OCI-LY7 (cell line): ENCODE data around the gene FRMPD1.

Source experiments
- CTCF ChIP-seq: fragments of 200-600 bp; sonication (generic); conservative IDR thresholded peaks from 2 replicates; pipeline ENCODE4 v1.5.1; 2014; ENCODE audit warnings: mild to moderate bottlenecking, antibody characterized with exemption, low read length, moderate library complexity, mixed read lengths
- EZH2phosphoT487 ChIP-seq: fragments of 200-600 bp; sonication (generic); IDR thresholded peaks from 2 replicates; pipeline ENCODE4 v1.6.1; 2018; ENCODE audit warnings: low read depth, borderline replicate concordance, mild to moderate bottlenecking, mixed run types, antibody characterized with exemption, low read length, moderate library complexity, mixed read lengths

GRCh38 chr9:37608250-37608649, 42.5 kb upstream of the FRMPD1 start:
- no peak for TF ChIP-seq EZH2phosphoT487
- no peak for TF ChIP-seq CTCF
